ENCODE measurements around the gene XKR7.

DNA sequence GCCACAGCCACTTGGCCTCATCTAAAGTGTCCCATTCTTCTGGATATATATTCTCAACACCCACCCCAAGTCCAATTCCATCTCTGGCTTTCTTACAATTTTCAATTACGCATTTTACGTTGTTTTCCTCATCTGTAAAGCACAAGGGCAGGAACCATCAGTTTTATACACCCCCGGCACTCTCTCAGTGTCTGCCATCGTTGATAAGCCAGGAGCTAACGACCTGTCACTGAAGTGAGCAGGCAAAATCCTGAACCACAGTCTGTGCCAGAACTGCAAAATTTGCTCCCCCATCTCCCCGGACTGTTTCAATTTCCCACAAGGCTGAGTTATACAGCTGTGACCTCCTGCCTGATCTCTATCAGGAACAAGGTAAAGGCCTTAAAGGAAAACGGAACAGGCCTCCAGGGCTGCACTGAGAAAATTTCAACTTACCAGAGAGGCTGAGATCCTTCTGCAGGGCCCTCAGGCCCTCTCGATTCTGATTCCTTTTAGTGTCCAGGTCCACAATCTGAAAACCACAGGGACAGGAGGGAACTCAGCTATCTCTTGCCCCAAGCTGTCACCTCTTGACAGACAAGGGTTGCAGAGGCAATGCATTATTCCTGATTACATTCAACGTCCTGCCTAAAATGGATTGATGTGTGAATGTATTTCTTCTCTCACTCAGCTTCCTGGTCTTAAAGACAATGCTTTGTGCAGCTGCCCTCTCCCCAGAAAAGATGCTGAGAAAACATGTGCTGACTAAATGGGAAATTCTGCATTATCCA is 17.9 kb upstream of the XKR7 start:
- TF ChIP-seq CTCF (IDR thresholded peaks at IDR 0.05; ENCODE audit: low read length) = no peak
- no peak for TF ChIP-seq EZH2 (optimal IDR thresholded peaks at IDR 0.05; ENCODE audit: low read depth, low read length)
